Common myeloid progenitor, CD34-positive (primary cell): ENCODE results near the gene BRSK2.
A peak's percentile ranks its signal among the peaks of the same experiment; 100 is the strongest.

ENCODE experiments used
- CTCF ChIA-PET: fragments of 350-600 bp; sonication (Branson Sonifier 250); formaldehyde crosslinking; loops from one replicate; lab custom pipeline; 2021; ENCODE audit warnings: antibody characterized with exemption; lab: Charles Lee
- POLR2A ChIA-PET: fragments of 350-600 bp; sonication (Branson Sonifier 250); formaldehyde crosslinking; loops from one replicate; lab custom pipeline; 2021; ENCODE audit warnings: antibody characterized with exemption; lab: Charles Lee
- DNase-seq, 3 donors: peaks; one replicate each; pipeline versions ENCODE4 v3.0.0 to v3.0.0-alpha.2; 2013
- H3K27ac ChIP-seq, 2 experiments: 1 replicate in 1 of 2; 2 replicates in 1 of 2; pipeline ENCODE4 v1.7.0; 2013; ENCODE audit warnings: inconsistent platforms in 2 of 2, low read length in 2 of 2, mild to moderate bottlenecking in 2 of 2, low read depth in 1 of 2, moderate library complexity in 1 of 2; ENCODE audit not compliant: severe bottlenecking in 2 of 2, insufficient read depth in 1 of 2, poor library complexity in 1 of 2
- H3K27me3 ChIP-seq, 5 experiments: replicated peaks in 2 of 5; 1 replicate in 3 of 5; 2 replicates in 2 of 5; pipeline versions ENCODE4 v1.6.1 to v1.7.0; 2013; ENCODE audit warnings: low read length in 4 of 5, mild to moderate bottlenecking in 2 of 5, moderate library complexity in 2 of 5, inconsistent platforms in 1 of 5; ENCODE audit not compliant: insufficient read depth in 5 of 5, control insufficient read depth in 4 of 5
- H3K36me3 ChIP-seq, 4 experiments: 1 replicate in 2 of 4; 2 replicates in 2 of 4; pipeline versions ENCODE4 v1.6.1 to v1.7.0; 2013; ENCODE audit warnings: low read length in 3 of 4, control low read depth in 1 of 4, mild to moderate bottlenecking in 1 of 4; ENCODE audit not compliant: control insufficient read depth in 4 of 4, insufficient read depth in 4 of 4
- H3K4me1 ChIP-seq, 4 experiments: 1 replicate in 3 of 4; 2 replicates in 1 of 4; pipeline versions ENCODE4 v1.6.1 to v1.7.1; 2013; ENCODE audit warnings: low read length in 3 of 4, mild to moderate bottlenecking in 3 of 4, control low read depth in 1 of 4, inconsistent platforms in 1 of 4, moderate library complexity in 1 of 4; ENCODE audit not compliant: control insufficient read depth in 4 of 4, insufficient read depth in 4 of 4; ENCODE audit errors: control extremely low read depth in 1 of 4
- H3K4me3 ChIP-seq, 7 experiments: 1 replicate in 4 of 7; 2 replicates in 3 of 7; pipeline versions ENCODE4 v1.5.1 to v1.7.0; 2013; ENCODE audit warnings: mild to moderate bottlenecking in 7 of 7, low read length in 6 of 7, moderate library complexity in 6 of 7, inconsistent platforms in 2 of 7, low read depth in 2 of 7, control low read depth in 1 of 7; ENCODE audit not compliant: insufficient read depth in 4 of 7, control insufficient read depth in 1 of 7; ENCODE audit errors: extremely low read depth in 1 of 7
- H3K9me3 ChIP-seq, 5 experiments: 1 replicate in 4 of 5; 2 replicates in 1 of 5; pipeline versions ENCODE4 v1.6.1 to v1.7.1; 2013; ENCODE audit warnings: low read length in 4 of 5, mild to moderate bottlenecking in 2 of 5, inconsistent platforms in 1 of 5, low read depth in 1 of 5, moderate library complexity in 1 of 5; ENCODE audit not compliant: control insufficient read depth in 4 of 5, insufficient read depth in 2 of 5; ENCODE audit errors: control extremely low read depth in 1 of 5
- WGBS: methylation state at CpG from one replicate; pipeline ENCODE4 v1.1.5; 2013; ENCODE audit not compliant: insufficient coverage; 5-methylcytosine and 5-hydroxymethylcytosine counted together

The BRSK2 gene

GRCh38 chr11:1455032-1455762 is 65.5 kb downstream of the BRSK2 start:
- CTCF ChIA-PET, result interaction anchor here (1.8 kb wide), 1 partner anchor 9 kb away, joined by 4 read pairs; no protein-coding TSS in a partner anchor
- DNase-seq, result peak in 1 of 3 donors; percentile 8
- POLR2A ChIA-PET, result no interaction called here
- Histone ChIP-seq H3K4me1 (peaks cover 0 to 2% (median 0%) of the 10 kb centered on the region in 4 experiments), H3K9me3 (no peaks in the 10 kb centered on the region), H3K4me3 (no peak overlapping the region), H3K27me3 (peaks cover 0 to 3% (median 0%) of the 10 kb centered on the region in 5 experiments), H3K36me3 (peaks cover 0 to 2% (median 0%) of the 10 kb centered on the region in 4 experiments), H3K27ac (no peak overlapping the region)
- 83% methylated on average over 18 of the region's 24 CpGs for whole genome bisulfite sequencing

GRCh38 chr11:1455763-1456060 is 66.0 kb downstream of the BRSK2 start:
- no peak for DNase-seq
- CTCF ChIA-PET, result no interaction called here
- Histone ChIP-seq H3K27me3 (peaks cover 0 to 3% (median 0%) of the 10 kb centered on the region in 5 experiments), H3K9me3 (no peaks in the 10 kb centered on the region), H3K27ac (no peak overlapping the region), H3K4me1 (peaks cover 0 to 2% (median 0%) of the 10 kb centered on the region in 4 experiments), H3K36me3 (no peaks in the 10 kb centered on the region), H3K4me3 (no peak overlapping the region)
- no CpG with 5 or more reads among the region's 5 CpGs for WGBS
- POLR2A ChIA-PET, result no interaction called here

- no peaks in the 10 kb centered on the region for H3K36me3 ChIP-seq
- H3K27me3 ChIP-seq, result peaks cover 0 to 3% (median 0%) of the 10 kb centered on the region in 5 experiments
Measured at GRCh38 chr11:1456176-1456575, 66.4 kb downstream of the BRSK2 start.

GRCh38 chr11:1456596-1457325 is 67.0 kb downstream of the BRSK2 start:
- POLR2A ChIA-PET, result no interaction called here
- H3K9me3 ChIP-seq, result no peaks in the 10 kb centered on the region
- CTCF ChIA-PET, result no interaction called here

More at GRCh38 chr11:1456176-1456575, 66.4 kb downstream of the BRSK2 start:
- Histone ChIP-seq H3K4me1 (peaks cover 0 to 2% (median 0%) of the 10 kb centered on the region in 4 experiments), H3K27ac (no peak overlapping the region), H3K9me3 (no peaks in the 10 kb centered on the region), H3K4me3 (no peak overlapping the region)
- ChIA-PET CTCF (no interaction called here), POLR2A (no interaction called here)
- DNase-seq, result no peak
- WGBS, result 92% methylated on average over 22 of the region's 22 CpGs

GRCh38 chr11:1457326-1457680 is 67.6 kb downstream of the BRSK2 start:
- Histone ChIP-seq H3K36me3 (no peaks in the 10 kb centered on the region), H3K27ac (no peak overlapping the region), H3K27me3 (peaks cover 0 to 3% (median 0%) of the 10 kb centered on the region in 5 experiments), H3K4me1 (peaks cover 0 to 2% (median 0%) of the 10 kb centered on the region in 4 experiments), H3K4me3 (no peak overlapping the region), H3K9me3 (no peaks in the 10 kb centered on the region)
- no peak for DNase-seq
- WGBS, result 83% methylated on average over 9 of the region's 13 CpGs
- ChIA-PET POLR2A (no interaction called here), CTCF (no interaction called here)

More at GRCh38 chr11:1456596-1457325, 67.0 kb downstream of the BRSK2 start:
- DNase-seq, result no peak
- Histone ChIP-seq H3K27me3 (peaks cover 0 to 3% (median 0%) of the 10 kb centered on the region in 5 experiments), H3K27ac (no peak overlapping the region), H3K4me1 (peaks cover 0 to 2% (median 0%) of the 10 kb centered on the region in 4 experiments), H3K36me3 (no peaks in the 10 kb centered on the region), H3K4me3 (no peak overlapping the region)
- 95% methylated on average over 25 of the region's 44 CpGs for WGBS

GRCh38 chr11:1457856-1458255 is 68.1 kb downstream of the BRSK2 start:
- no peak for DNase-seq
- ChIA-PET CTCF (interaction anchor here (0.6 kb wide), 1 partner anchor 57 kb away, joined by 3 read pairs; no protein-coding TSS in a partner anchor), POLR2A (no interaction called here)
- 96% methylated on average over 16 of the region's 18 CpGs for WGBS
- H3K27me3 ChIP-seq, result peaks cover 0 to 3% (median 0%) of the 10 kb centered on the region in 5 experiments
- no peak overlapping the region for H3K4me3 ChIP-seq
- H3K36me3 ChIP-seq, result no peaks in the 10 kb centered on the region
- no peaks in the 10 kb centered on the region for H3K9me3 ChIP-seq
- H3K4me1 ChIP-seq, result no peaks in the 10 kb centered on the region
- H3K27ac ChIP-seq, result no peak overlapping the region
